Gastrocnemius medialis (tissue), 4 donors: Measurements from ENCODE around the gene KANK2. TPM values are rescaled to one million over a fixed set of nuclear protein-coding genes. Genes with fewer than 3 reads are reported as not detected.

Experiments used
- ATAC-seq, 2 donors: fragments of 150-250 bp; one replicate each; pipeline ENCODE4 v1.9.1; 2016
- DNase-seq, 2 donors: peaks; one replicate each; pipeline ENCODE4 v3.0.0-alpha.2; 2019
- H3K27ac ChIP-seq, 4 donors: fragments of 200-600 bp; sonication (generic); 1 replicate in 1 of 4; 2 replicates in 3 of 4; pipeline ENCODE4 v1.5.1; 2016 to 2018; ENCODE audit warnings: mild to moderate bottlenecking in 2 of 4, moderate library complexity in 1 of 4
- H3K27me3 ChIP-seq, 3 donors: fragments of 200-600 bp; sonication (generic) in 2 of 3; 1 replicate in 1 of 3; 2 replicates in 2 of 3; pipeline versions ENCODE4 v1.5.1 to v1.6.0; 2016 to 2019; ENCODE audit warnings: mild to moderate bottlenecking in 1 of 3, moderate library complexity in 1 of 3
- H3K36me3 ChIP-seq, 2 donors: fragments of 200-600 bp; sonication (generic) in 1 of 2; one replicate each; pipeline ENCODE4 v1.5.1; 2017 to 2018
- H3K4me1 ChIP-seq, 2 donors: fragments of 200-600 bp; sonication (generic) in 1 of 2; one replicate each; pipeline ENCODE4 v1.5.1; 2016 to 2017; ENCODE audit warnings: mild to moderate bottlenecking in 2 of 2
- H3K4me3 ChIP-seq, 4 donors: fragments of 200-600 bp; sonication (generic) in 3 of 4; 1 replicate in 1 of 4; 2 replicates in 3 of 4; pipeline ENCODE4 v1.5.1; 2016 to 2019; ENCODE audit warnings: mild to moderate bottlenecking in 2 of 4
- H3K9me3 ChIP-seq, 3 donors: fragments of 200-600 bp; sonication (generic) in 2 of 3; 1 replicate in 1 of 3; 2 replicates in 2 of 3; pipeline ENCODE4 v1.5.1; 2016 to 2019
- CTCF ChIP-seq, 5 experiments: fragments of 450-650 bp in 3 of 5; fragments of 200-600 bp in 2 of 5; sonication (generic) in 2 of 5; IDR thresholded peaks in 4 of 5; conservative IDR thresholded peaks in 1 of 5; 1 replicate in 4 of 5; 2 replicates in 1 of 5; pipeline ENCODE4 v1.5.1; 2016 to 2019; ENCODE audit warnings: antibody characterized with exemption in 5 of 5, mild to moderate bottlenecking in 3 of 5, moderate library complexity in 3 of 5
- POLR2A ChIP-seq, 2 donors: fragments of 450-650 bp; IDR thresholded peaks; one replicate each; pipeline ENCODE4 v1.6.1; 2017; ENCODE audit warnings: antibody characterized with exemption in 2 of 2, mild to moderate bottlenecking in 2 of 2, moderate library complexity in 2 of 2
- in situ Hi-C, 4 donors: fragments of 200-750 bp; cut with MboI; loops; one replicate each; pipeline versions ENCODE4 v1.15.0 to v1.8.0; 2017; ENCODE audit warnings: low sequenced_read_pairs in 4 of 4
- intact Hi-C: fragments of 100-400 bp; cut with DNase I; formaldehyde crosslinking; loops from one replicate; pipeline ENCODE4 v1.15.1; 2023; ENCODE audit warnings: low total_unique reads
- total RNA-seq, 4 donors: library from RNA; depleted of rRNA; stranded (reverse); fragments of >200 nt; gene quantifications; one replicate each; pipeline versions ENCODE4 v1.1.0 to v1.2.3, GENCODE V29; 2016

KANK2 gene
- total RNA-seq, 4 donors from 2014 or later: 37.7 to 192 (median 149) TPM

DNA sequence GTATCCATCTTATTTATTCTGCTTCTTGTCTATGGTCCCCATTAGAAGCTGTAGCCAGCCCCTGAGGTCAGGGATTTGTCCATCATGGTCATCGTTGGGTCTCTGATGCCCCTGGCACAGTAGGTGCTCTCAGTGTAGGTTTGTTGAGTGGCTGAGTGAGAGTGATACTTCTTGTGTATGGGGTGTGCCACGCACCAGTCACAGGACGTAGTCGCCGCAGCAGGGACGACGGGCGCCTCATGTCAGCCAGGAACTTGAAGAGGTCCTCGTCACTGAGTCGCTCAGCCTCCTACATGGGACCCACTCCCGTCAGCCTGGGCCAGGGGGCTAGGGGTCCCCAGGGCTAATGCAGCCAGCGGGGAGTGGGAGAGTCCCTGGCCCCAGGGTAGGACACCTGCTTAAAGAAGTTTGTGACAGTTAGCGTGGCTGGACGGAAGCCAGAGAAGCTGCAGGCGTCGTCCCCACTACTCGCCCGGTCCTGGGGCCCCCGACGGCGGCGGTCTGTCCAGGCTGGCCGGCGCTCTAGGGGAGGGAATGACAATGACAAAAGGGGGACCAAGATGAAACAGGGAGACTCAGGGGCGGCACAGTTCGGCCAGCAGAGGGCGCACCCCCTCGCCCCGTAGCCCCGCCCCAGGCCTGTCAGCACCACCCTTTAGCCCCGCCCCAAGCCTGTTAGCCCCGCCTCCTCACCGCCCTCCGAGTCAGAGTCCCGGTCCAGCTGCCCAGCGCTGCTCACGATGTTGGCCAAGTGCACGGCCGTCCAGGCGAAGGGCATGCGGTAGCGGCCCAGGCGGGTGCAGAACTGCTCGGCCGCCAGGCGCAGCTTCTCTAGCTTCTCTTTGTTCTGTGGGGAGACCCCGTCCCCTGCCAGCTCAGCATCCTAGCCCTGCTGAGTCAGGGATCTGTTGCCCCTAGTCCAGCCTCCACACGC lies 45.8 kb upstream of the KANK2 start:
- peak; percentile 76 to 80 for DNase-seq
- ATAC-seq: peak; percentile 75 to 83
- TF ChIP-seq POLR2A (IDR thresholded peaks at IDR 0.05) (peak in 1 of 2 donors; percentile 48), CTCF (IDR thresholded peaks at IDR 0.05 in 4 of 5, conservative IDR thresholded peaks at IDR 0.05 in 1 of 5) (peak; percentile 20 to 80 (median 71))
- Histone ChIP-seq H3K36me3 (peaks cover 0 to 11% of the 10 kb centered on the region in 2 donors), H3K4me1 (peaks cover 4 to 6% of the 10 kb centered on the region in 2 donors), H3K4me3 (no peak overlapping the region), H3K27ac (peak overlapping the region; percentile 47 to 77 (median 68)), H3K27me3 (no peaks in the 10 kb centered on the region), H3K9me3 (no peaks in the 10 kb centered on the region)
- in situ Hi-C loops: no loop called here
- intact Hi-C loops: loop anchor here (5.0 kb wide), 1 partner anchor 344 kb away; no protein-coding TSS in a partner anchor

DNA sequence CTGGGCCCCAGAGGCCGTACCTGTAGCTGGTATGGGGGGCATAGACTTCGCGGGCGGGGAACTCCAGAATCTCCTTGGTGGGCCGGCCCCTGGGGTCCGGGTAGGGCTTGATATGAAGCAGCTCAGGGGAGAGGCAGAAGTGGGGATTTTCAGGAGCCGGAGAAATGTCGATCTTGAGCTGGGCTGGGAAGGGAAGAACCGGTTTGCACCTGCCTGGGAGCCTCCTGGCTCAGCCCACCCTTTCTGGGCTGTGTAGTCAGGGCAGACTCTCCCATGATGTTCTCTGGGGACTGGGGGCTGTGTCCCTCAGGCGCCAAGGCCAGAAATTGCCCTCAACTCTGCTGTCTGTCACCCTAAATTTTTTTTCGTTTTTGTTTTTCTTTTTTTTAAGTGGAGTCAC lies 44.7 kb upstream of the KANK2 start:
- no peak for ATAC-seq
- peaks cover 0 to 14% of the 10 kb centered on the region in 2 donors for H3K36me3 ChIP-seq

DNA sequence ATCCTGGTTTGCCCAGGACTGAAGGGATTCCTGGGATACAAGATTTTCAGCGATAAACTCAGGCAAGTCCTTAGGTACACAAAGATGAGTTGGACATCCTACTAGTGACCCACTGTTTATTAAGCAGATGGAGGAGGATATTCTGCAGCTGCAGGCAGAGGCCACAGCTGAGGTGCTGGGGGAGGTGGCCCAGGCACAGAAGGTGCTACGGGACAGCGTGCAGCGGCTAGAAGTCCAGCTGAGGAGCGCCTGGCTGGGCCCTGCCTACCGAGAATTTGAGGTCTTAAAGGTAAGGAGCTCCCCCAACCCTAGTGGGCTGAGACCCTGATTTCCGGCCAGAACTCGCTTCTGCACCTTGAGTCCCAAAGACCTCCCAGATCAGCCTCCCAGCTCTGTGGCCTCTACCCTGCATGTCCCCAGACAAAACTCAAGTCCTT lies 42.7 kb upstream of the KANK2 start:
- H3K27me3 ChIP-seq: no peaks in the 10 kb centered on the region
- intact Hi-C loops: loop anchor here (5.0 kb wide), 1 partner anchor 347 kb away; no protein-coding TSS in a partner anchor
- in situ Hi-C loops: no loop called here
- no peak overlapping the region for H3K27ac ChIP-seq
- H3K4me1 ChIP-seq: no peaks in the 10 kb centered on the region
- no peak for DNase-seq
- no peak for ATAC-seq
- H3K4me3 ChIP-seq: no peak overlapping the region
- no peaks in the 10 kb centered on the region for H3K9me3 ChIP-seq
- TF ChIP-seq CTCF (IDR thresholded peaks at IDR 0.05 in 4 of 5, conservative IDR thresholded peaks at IDR 0.05 in 1 of 5) (no peak), POLR2A (IDR thresholded peaks at IDR 0.05) (no peak)
- H3K36me3 ChIP-seq: peaks cover 0 to 16% of the 10 kb centered on the region in 2 donors

More for the DNA sequence above, 44.7 kb upstream of the KANK2 start:
- in situ Hi-C loops (no loop called here), intact Hi-C loops (loop anchor here (5.0 kb wide), 1 partner anchor 345 kb away; no protein-coding TSS in a partner anchor)
- Histone ChIP-seq H3K4me1 (peaks cover 0 to 4% of the 10 kb centered on the region in 2 donors), H3K4me3 (no peak overlapping the region), H3K27ac (no peak overlapping the region), H3K9me3 (no peaks in the 10 kb centered on the region), H3K27me3 (no peaks in the 10 kb centered on the region)
- no peak for DNase-seq
- TF ChIP-seq POLR2A (IDR thresholded peaks at IDR 0.05): no peak
- TF ChIP-seq CTCF (IDR thresholded peaks at IDR 0.05 in 4 of 5, conservative IDR thresholded peaks at IDR 0.05 in 1 of 5): no peak

DNA sequence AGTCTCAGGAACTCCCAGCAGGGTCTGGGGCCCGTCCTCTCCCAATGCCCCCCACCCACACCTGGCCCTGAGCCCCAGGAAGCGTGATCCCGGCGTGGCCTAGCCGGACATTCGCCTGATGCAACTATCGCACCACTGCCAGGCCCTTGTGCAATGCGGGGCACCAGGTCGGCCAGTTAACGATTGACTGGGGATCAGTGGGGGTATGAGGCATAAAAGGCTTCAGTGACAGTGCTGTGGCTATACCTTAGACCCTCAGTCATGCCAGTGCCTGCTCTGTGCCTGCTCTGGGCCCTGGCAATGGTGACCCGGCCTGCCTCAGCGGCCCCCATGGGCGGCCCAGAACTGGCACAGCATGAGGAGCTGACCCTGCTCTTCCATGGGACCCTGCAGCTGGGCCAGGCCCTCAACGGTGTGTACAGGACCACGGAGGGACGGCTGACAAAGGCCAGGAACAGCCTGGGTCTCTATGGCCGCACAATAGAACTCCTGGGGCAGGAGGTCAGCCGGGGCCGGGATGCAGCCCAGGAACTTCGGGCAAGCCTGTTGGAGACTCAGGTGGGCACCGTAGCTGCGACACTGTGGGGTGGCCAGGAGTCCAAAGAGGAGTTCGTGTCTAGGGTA lies 42.1 kb upstream of the KANK2 start, which contains the start of gene ANGPTL8:
TSS of gene ANGPTL8 (plus strand) at position 243 of the 624 bp plus-strand sequence. CDS start at position 262, 19 bp downstream.
- H3K27me3 ChIP-seq: no peaks in the 10 kb centered on the region
- TF ChIP-seq CTCF (IDR thresholded peaks at IDR 0.05 in 4 of 5, conservative IDR thresholded peaks at IDR 0.05 in 1 of 5): no peak
- TF ChIP-seq POLR2A (IDR thresholded peaks at IDR 0.05): no peak
- no peak within 1 kb of the TSS for H3K4me3 ChIP-seq
- intact Hi-C loops: no loop called here
- DNase-seq (no peak), ATAC-seq (no peak)
- H3K4me1 ChIP-seq: no peaks in the 10 kb centered on the region
- H3K27ac ChIP-seq: no peak within 1 kb of the TSS
- no peaks in the 10 kb centered on the region for H3K9me3 ChIP-seq
- H3K36me3 ChIP-seq: peaks cover 0 to 16% of the 10 kb centered on the region in 2 donors
- in situ Hi-C loops: no loop called here
